ENCODE results near the gene SLC25A21.

DNA sequence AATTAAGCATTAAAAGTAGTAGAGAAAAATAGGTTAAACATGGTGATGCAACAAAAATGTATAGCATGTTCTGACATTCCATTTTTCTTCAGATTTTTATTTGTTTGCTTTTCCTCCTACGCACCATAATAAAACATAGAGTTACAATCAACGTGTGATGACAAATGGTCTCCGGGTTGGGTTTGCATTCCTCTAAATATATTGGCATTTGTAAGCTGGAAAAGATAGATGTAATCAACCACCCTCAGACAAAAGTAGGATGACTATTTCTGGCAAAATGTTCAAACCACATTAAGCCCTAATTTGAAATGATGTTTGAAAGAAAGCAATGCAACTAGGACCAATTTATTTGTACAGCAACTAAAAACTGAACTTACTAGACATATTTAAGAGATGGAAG lies 58.4 kb downstream of the SLC25A21 start:
- TF ChIP-seq, protein P1, sequence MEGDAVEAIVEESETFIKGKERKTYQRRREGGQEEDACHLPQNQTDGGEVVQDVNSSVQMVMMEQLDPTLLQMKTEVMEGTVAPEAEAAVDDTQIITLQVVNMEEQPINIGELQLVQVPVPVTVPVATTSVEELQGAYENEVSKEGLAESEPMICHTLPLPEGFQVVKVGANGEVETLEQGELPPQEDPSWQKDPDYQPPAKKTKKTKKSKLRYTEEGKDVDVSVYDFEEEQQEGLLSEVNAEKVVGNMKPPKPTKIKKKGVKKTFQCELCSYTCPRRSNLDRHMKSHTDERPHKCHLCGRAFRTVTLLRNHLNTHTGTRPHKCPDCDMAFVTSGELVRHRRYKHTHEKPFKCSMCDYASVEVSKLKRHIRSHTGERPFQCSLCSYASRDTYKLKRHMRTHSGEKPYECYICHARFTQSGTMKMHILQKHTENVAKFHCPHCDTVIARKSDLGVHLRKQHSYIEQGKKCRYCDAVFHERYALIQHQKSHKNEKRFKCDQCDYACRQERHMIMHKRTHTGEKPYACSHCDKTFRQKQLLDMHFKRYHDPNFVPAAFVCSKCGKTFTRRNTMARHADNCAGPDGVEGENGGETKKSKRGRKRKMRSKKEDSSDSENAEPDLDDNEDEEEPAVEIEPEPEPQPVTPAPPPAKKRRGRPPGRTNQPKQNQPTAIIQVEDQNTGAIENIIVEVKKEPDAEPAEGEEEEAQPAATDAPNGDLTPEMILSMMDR (IDR thresholded peaks at IDR 0.05): no peak
- no peak for TF ChIP-seq POLR2AphosphoS5 (IDR thresholded peaks at IDR 0.05)

Data from suprapubic skin (tissue), 3 donors.